Mucosa of gallbladder (tissue), 1 donor: Measurements from ENCODE around the gene TK1. TPM values are rescaled to one million over a fixed set of nuclear protein-coding genes. Genes with fewer than 3 reads are reported as not detected.

ENCODE experiments used
- total RNA-seq: library from RNA; stranded (reverse); gene quantifications from one replicate; pipeline ENCODE4 v1.2.1, GENCODE V29; 2021
- donor health status: DM: no; HTN: no; CAD: no.

The TK1 gene
- total RNA-seq, 1 donor from 2014 or later, result 4.6 TPM

Other genes with a start within 250 kb of the TK1 start
- 27.4 TPM for gene TNRC6C, start 228.3 kb downstream of the TK1 start, total RNA-seq
- gene TMC6, start 58.3 kb downstream of the TK1 start, total RNA-seq, result 43.9 TPM
- gene TMC8, start 56.3 kb downstream of the TK1 start, total RNA-seq, result 16.2 TPM
- gene C17orf99, start 40.7 kb downstream of the TK1 start, total RNA-seq, result not detected
- gene SYNGR2, start 18.5 kb downstream of the TK1 start, total RNA-seq, result 142 TPM
- gene AFMID, start 310 bp upstream of the TK1 start, total RNA-seq, result 50.4 TPM
- gene BIRC5, start 27.2 kb upstream of the TK1 start, total RNA-seq, result 2.7 TPM
- gene TMEM235, start 44.6 kb upstream of the TK1 start, total RNA-seq, result not detected
- gene SOCS3, start 173.0 kb upstream of the TK1 start, total RNA-seq, result 11.9 TPM
- gene PGS1, start 191.6 kb upstream of the TK1 start, total RNA-seq, result 40.4 TPM